ENCODE measurements around the gene RAB26.

Gene RAB26

GRCh38 chr16:2180962-2181923 is 32.8 kb downstream of the RAB26 start:
- in situ Hi-C loops (cut with HindIII; ENCODE audit: low pct_unique_long_range_greater_than_20kb, low sequenced_read_pairs) = no loop called here
- TF ChIP-seq JUND (IDR thresholded peaks at IDR 0.05; ENCODE audit: low read depth) = no peak
- DNase-seq (ENCODE audit: low read depth in 1 of 2, low spot score in 1 of 2) = no peak

GRCh38 chr16:2181952-2182351 is 33.5 kb downstream of the RAB26 start:
- in situ Hi-C loops (cut with HindIII; ENCODE audit: low pct_unique_long_range_greater_than_20kb, low sequenced_read_pairs) = no loop called here
- DNase-seq (ENCODE audit: low read depth in 1 of 2, low spot score in 1 of 2) = no peak
- no peak for TF ChIP-seq JUND (IDR thresholded peaks at IDR 0.05; ENCODE audit: low read depth)

GRCh38 chr16:2183671-2184070 is 35.2 kb downstream of the RAB26 start:
- in situ Hi-C loops (cut with HindIII; ENCODE audit: low pct_unique_long_range_greater_than_20kb, low sequenced_read_pairs) = no loop called here
- DNase-seq (ENCODE audit: low read depth in 1 of 2, low spot score in 1 of 2) = no peak
- TF ChIP-seq JUND (IDR thresholded peaks at IDR 0.05; ENCODE audit: low read depth) = no peak

GRCh38 chr16:2184346-2184745 is 35.9 kb downstream of the RAB26 start:
- in situ Hi-C loops (cut with HindIII; ENCODE audit: low pct_unique_long_range_greater_than_20kb, low sequenced_read_pairs) = no loop called here
- no peak for TF ChIP-seq JUND (IDR thresholded peaks at IDR 0.05; ENCODE audit: low read depth)
- DNase-seq (ENCODE audit: low read depth in 1 of 2, low spot score in 1 of 2) = no peak

GRCh38 chr16:2184962-2185361 is 36.5 kb downstream of the RAB26 start:
- TF ChIP-seq JUND (IDR thresholded peaks at IDR 0.05; ENCODE audit: low read depth) = no peak
- in situ Hi-C loops (cut with HindIII; ENCODE audit: low pct_unique_long_range_greater_than_20kb, low sequenced_read_pairs) = no loop called here

GRCh38 chr16:2186064-2186463 is 37.6 kb downstream of the RAB26 start:
- DNase-seq (ENCODE audit: low read depth in 1 of 2, low spot score in 1 of 2) = no peak
- no peak for TF ChIP-seq JUND (IDR thresholded peaks at IDR 0.05; ENCODE audit: low read depth)
- in situ Hi-C loops (cut with HindIII; ENCODE audit: low pct_unique_long_range_greater_than_20kb, low sequenced_read_pairs) = no loop called here

More at GRCh38 chr16:2184962-2185361, 36.5 kb downstream of the RAB26 start:
- DNase-seq (ENCODE audit: low read depth in 1 of 2, low spot score in 1 of 2) = no peak

- TF ChIP-seq JUND (IDR thresholded peaks at IDR 0.05; ENCODE audit: low read depth) = no peak
- in situ Hi-C loops (cut with HindIII; ENCODE audit: low pct_unique_long_range_greater_than_20kb, low sequenced_read_pairs) = no loop called here
- no peak for DNase-seq (ENCODE audit: low read depth in 1 of 2, low spot score in 1 of 2)
These were observed 38.1 kb downstream of the RAB26 start for GRCh38 chr16:2186505-2186904.

- TF ChIP-seq JUND (IDR thresholded peaks at IDR 0.05; ENCODE audit: low read depth) = no peak
- in situ Hi-C loops (cut with HindIII; ENCODE audit: low pct_unique_long_range_greater_than_20kb, low sequenced_read_pairs) = no loop called here
- no peak for DNase-seq (ENCODE audit: low read depth in 1 of 2, low spot score in 1 of 2)
These were observed 38.8 kb downstream of the RAB26 start for GRCh38 chr16:2187212-2187611.

GRCh38 chr16:2188395-2188794 is 40.0 kb downstream of the RAB26 start:
- DNase-seq (ENCODE audit: low read depth in 1 of 2, low spot score in 1 of 2) = no peak
- in situ Hi-C loops (cut with HindIII; ENCODE audit: low pct_unique_long_range_greater_than_20kb, low sequenced_read_pairs) = no loop called here
- no peak for TF ChIP-seq JUND (IDR thresholded peaks at IDR 0.05; ENCODE audit: low read depth)

GRCh38 chr16:2189252-2189893 is 40.9 kb downstream of the RAB26 start:
- no peak for TF ChIP-seq JUND (IDR thresholded peaks at IDR 0.05; ENCODE audit: low read depth)
- in situ Hi-C loops (cut with HindIII; ENCODE audit: low pct_unique_long_range_greater_than_20kb, low sequenced_read_pairs) = no loop called here
- DNase-seq (ENCODE audit: low read depth in 1 of 2, low spot score in 1 of 2) = no peak

- in situ Hi-C loops (cut with HindIII; ENCODE audit: low pct_unique_long_range_greater_than_20kb, low sequenced_read_pairs) = no loop called here
- DNase-seq (ENCODE audit: low read depth in 1 of 2, low spot score in 1 of 2) = no peak
- TF ChIP-seq JUND (IDR thresholded peaks at IDR 0.05; ENCODE audit: low read depth) = no peak
These were observed 41.7 kb downstream of the RAB26 start for GRCh38 chr16:2190002-2190658.

GRCh38 chr16:2190659-2191445 is 42.4 kb downstream of the RAB26 start:
- no peak for DNase-seq (ENCODE audit: low read depth in 1 of 2, low spot score in 1 of 2)
- in situ Hi-C loops (cut with HindIII; ENCODE audit: low pct_unique_long_range_greater_than_20kb, low sequenced_read_pairs) = no loop called here
- TF ChIP-seq JUND (IDR thresholded peaks at IDR 0.05; ENCODE audit: low read depth) = no peak
